AG10803 (cell line): Measurements from ENCODE around the gene DDR2.
A peak's percentile ranks its signal among the peaks of the same experiment; 100 is the strongest.
"Not testable (repeated sequence)": the region's sequence is repeated elsewhere in the genome, so short reads cannot be mapped to it uniquely, and the experiment has no call there.

Experiments used
- DNase-seq: peaks from one replicate; pipeline ENCODE4 v3.0.0; 2010; ENCODE audit warnings: low read depth
- H3K4me3 ChIP-seq: 2 replicates; pipeline ENCODE4 v1.5.1; 2011; ENCODE audit warnings: mild to moderate bottlenecking, low read length, control low read depth
- TF ChIP-seq, protein P1 (sequence below): conservative IDR thresholded peaks from 2 replicates; pipeline ENCODE4 v1.5.1; 2011; ENCODE audit warnings: mild to moderate bottlenecking, low read length, control low read depth, inconsistent platforms

DDR2 gene

DNA sequence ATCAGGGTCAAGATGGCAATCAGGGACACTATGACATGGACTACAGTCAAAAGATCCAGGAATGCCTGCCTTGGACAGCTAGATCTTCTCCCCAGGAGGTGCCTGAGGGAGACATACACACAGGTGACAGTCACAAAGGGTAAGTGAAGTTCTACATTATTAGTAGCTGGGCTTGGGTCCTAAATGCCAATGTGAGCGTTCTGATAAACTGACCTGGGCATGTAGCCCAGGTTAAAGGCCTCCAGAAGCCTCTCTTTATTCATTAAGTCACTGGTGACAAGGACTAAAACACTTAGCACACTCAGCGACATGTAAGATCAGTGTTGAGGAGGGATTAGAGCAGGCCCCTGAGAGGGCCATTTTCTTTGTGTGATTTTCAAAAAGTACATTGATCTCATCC, 109.3 kb downstream of the DDR2 start:
- no peak overlapping the region for H3K4me3 ChIP-seq
- DNase-seq, result no peak
- TF ChIP-seq, protein P1, sequence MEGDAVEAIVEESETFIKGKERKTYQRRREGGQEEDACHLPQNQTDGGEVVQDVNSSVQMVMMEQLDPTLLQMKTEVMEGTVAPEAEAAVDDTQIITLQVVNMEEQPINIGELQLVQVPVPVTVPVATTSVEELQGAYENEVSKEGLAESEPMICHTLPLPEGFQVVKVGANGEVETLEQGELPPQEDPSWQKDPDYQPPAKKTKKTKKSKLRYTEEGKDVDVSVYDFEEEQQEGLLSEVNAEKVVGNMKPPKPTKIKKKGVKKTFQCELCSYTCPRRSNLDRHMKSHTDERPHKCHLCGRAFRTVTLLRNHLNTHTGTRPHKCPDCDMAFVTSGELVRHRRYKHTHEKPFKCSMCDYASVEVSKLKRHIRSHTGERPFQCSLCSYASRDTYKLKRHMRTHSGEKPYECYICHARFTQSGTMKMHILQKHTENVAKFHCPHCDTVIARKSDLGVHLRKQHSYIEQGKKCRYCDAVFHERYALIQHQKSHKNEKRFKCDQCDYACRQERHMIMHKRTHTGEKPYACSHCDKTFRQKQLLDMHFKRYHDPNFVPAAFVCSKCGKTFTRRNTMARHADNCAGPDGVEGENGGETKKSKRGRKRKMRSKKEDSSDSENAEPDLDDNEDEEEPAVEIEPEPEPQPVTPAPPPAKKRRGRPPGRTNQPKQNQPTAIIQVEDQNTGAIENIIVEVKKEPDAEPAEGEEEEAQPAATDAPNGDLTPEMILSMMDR, result no peak

DNA sequence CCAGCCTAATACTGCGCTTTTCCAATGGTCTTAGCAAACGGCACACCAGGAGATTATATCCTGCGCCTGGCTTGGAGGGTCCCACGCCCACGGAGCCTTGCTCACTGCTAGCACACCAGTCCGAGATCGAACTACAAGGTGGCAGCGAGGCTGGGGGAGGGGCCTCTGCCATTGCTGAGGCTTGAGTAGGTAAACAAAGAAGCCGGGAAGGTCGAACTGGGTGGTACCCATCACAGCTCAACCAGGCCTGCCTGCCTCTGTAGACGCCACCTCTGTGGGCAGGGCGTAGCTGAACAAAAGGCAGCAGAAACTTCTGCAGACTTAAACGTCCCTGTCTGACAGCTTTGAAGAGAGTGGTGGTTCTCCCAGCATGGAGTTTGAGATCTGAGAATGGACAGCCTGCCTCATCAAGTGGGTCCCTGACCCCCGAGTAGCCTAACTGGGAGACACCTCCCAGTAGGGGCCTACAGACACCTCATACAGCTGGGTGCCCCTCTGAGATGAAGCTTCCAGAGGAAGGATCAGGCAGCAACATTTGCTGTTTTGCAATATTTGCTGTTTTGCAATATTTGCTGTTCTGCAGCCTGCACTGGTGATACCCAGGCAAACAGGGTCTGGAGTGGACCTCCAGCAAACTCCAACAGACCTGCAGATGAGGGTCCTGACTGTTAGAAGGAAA, 114.1 kb downstream of the DDR2 start:
- not testable (repeated sequence) for H3K4me3 ChIP-seq, DNase-seq

DNA sequence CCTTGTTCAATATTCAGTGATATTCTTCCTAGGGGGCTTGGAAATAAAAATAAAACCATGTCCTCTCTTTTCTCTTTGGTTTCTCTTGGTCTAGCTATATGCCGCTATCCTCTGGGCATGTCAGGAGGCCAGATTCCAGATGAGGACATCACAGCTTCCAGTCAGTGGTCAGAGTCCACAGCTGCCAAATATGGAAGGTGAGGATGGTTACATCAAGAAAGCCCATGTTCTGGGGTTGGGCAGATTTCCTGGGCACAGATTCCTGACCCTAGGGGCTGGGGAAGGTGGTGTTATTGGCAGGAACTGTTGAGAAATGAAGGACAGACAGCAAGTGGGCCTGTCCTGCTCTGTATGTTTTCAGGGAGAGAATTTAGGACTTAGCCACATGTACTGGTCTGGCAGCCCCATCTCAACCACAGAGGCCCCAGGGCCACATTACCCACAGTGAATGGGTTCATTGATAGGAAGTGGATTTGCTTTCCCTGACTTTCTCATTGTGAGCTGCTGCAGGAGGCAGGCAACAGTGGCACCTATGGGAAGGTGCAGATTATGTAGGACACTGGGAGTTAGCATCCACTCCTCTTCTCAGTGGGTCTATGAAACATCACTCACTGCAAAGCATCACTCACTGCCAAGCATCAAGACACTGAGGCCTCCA, 120.9 kb downstream of the DDR2 start:
- DNase-seq, result peak; percentile 7
- TF ChIP-seq, protein P1, result no peak; the same call in 1 of the 2 replicates
- H3K4me3 ChIP-seq, result no peak overlapping the region

GRCh38 chr1:162753998-162754585, 121.8 kb downstream of the DDR2 start:
- DNase-seq, result peak; percentile 41
- no peak overlapping the region for H3K4me3 ChIP-seq
- TF ChIP-seq, protein P1, result no peak

DNA sequence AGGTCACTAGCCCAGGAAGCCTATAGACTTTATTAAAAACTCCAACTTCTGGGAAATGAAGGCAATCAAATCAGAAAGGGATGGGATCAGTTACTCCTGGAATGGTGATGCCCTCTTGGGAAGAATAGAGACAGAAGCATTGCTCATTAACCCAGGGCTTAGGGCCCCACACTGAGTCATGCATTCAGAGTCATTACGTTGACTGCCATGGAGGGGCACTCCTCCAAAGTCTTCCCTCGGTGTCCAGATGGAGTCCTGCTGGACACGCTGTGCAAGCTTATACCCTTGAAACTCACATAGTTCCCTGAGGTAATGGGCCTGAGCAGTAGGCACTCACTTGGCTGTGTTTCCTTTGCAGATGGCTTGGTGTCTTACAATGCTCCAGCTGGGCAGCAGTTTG, 123.0 kb downstream of the DDR2 start:
- TF ChIP-seq, protein P1, result no peak
- peak; percentile 28 for DNase-seq
- H3K4me3 ChIP-seq, result no peak overlapping the region

GRCh38 chr1:162756523-162756922, 124.3 kb downstream of the DDR2 start:
- TF ChIP-seq, protein P1, result peak; percentile 13; the same call in 1 of the 2 replicates
- peak; percentile 33 for DNase-seq
- no peak overlapping the region for H3K4me3 ChIP-seq

DNA sequence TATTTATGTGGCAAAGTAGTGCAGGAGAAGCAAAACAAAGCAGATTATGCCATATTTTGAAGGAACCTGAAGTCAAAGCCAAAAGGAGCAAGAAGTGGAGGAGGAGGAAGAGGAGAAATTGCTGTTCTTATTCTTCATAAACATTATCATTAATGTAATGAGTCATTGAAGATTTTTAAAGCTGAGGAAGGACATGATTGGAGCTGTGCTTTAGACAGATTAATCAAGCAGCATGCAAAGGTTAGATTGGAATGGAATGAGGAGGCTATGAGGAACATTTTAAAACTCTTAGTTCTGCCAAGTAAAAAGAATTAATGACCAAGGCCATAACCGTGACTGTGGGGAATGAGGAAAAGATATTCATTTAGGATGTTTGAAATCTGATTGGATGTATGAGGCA, 125.2 kb downstream of the DDR2 start:
- H3K4me3 ChIP-seq, result no peak overlapping the region
- TF ChIP-seq, protein P1, result no peak
- peak; percentile 33 for DNase-seq
